ENCODE results near the gene INTS6.

INTS6 gene

DNA sequence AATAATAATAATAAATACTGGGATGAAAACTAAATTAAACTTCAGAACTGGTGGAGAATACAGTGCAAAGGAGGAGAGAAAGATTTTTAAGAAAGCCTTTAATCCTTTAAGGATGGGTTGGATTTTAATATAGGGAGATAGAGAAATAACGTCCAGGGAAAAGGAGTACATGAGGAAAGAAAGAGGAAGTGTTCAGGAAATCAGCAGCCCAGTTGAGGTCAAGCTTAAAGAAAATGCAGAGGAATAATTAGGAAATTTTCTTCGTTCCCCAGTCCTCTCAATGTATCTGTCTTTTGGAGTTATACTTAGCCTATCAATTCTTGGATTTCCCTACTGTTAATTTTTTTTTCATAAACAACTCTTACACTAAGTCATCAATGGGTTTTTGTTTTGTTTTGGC is 47.7 kb downstream of the INTS6 start:
- no peak for ATAC-seq
- Mint-ChIP-seq H3K36me3 (ENCODE audit: low read depth) (peaks cover 39% of the 10 kb centered on the region), H3K4me1 (peaks cover 50% of the 10 kb centered on the region), H3K9me3 (no peaks in the 10 kb centered on the region), H3K27ac (no peak overlapping the region), H3K27me3 (no peaks in the 10 kb centered on the region), H3K4me3 (no peak overlapping the region)
- DNase-seq, result no peak

DNA sequence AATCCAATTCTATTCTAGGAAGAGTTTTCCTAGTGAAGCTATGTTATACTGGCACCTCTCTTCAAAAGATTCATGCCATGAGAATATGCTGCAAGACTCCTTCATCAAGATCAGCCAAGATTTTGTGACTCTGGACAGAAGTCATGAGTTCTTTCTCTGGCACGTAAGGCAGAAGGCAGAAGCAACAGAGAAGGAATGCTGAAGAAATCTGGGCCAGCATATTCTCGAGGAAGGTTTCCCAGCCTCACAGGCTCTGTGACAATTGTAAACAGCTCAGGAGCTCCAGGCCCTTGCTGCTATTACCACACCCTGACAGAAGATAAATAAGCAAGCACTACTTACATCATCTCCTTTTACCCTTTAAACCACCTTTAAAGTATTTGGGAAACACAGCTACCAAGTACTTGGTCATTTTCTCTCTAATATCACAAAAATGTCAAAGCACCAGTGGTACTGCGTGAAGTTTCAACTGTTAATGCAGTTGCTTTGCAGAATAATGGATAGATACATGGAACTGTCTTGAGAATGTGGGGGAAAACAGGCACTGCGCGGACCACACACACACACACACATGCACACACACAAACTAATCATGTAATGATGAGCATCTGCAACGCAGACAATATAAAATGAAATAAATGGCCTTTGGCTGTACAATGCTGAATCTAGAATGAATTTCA is 55.4 kb downstream of the INTS6 start:
- Mint-ChIP-seq H3K4me1 (peaks cover 44% of the 10 kb centered on the region), H3K36me3 (ENCODE audit: low read depth) (peaks cover 38% of the 10 kb centered on the region), H3K4me3 (no peak overlapping the region), H3K9me3 (no peaks in the 10 kb centered on the region), H3K27ac (no peak overlapping the region), H3K27me3 (no peaks in the 10 kb centered on the region)
- no peak for DNase-seq
- ATAC-seq, result no peak

DNA sequence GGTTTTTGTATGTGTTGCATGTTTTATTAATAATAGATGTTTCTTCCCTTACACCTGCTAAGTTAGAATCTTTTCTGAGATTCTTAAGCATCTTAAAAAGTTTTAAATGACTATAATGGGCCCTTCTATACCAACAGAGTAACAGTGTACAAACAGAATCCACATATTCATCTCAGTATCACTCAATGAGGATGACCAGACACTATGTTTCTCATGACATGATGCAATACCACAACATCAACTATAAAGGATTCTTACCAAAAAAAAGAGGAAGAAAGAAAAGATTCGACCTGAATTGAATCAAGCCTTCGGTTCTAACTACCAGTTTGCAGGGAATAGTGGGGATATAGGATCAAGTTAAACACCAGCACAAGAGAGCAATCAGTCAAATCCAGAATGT is 56.5 kb downstream of the INTS6 start:
- Mint-ChIP-seq H3K9me3 (no peaks in the 10 kb centered on the region), H3K4me3 (no peak overlapping the region), H3K27ac (peak overlapping the region; percentile 50), H3K36me3 (ENCODE audit: low read depth) (peaks cover 37% of the 10 kb centered on the region), H3K4me1 (peaks cover 42% of the 10 kb centered on the region), H3K27me3 (no peaks in the 10 kb centered on the region)
- DNase-seq (no peak), ATAC-seq (peak; percentile 65)

DNA sequence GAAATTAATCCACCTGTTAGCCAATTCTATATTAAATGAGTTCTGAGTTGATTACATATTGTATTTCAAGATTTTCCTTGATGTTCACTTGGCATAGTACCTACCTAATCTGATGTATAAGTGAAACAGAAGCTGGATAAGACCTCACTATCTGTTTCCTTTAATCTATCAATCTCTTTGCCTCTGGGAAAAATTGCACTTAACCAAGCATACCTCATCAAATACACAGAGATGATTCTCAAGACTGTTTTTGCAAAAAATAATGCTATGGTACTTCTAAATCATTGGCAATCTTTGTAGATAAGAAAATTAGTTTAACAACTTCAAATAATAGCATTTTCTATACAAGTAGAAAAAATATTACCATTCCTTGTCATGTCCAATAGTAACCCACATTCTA is 58.1 kb downstream of the INTS6 start:
- no peaks in the 10 kb centered on the region for H3K27me3 Mint-ChIP-seq
- ATAC-seq, result no peak
- no peaks in the 10 kb centered on the region for H3K9me3 Mint-ChIP-seq
- peaks cover 29% of the 10 kb centered on the region for H3K36me3 Mint-ChIP-seq (ENCODE audit: low read depth)
- peaks cover 36% of the 10 kb centered on the region for H3K4me1 Mint-ChIP-seq
- no peak overlapping the region for H3K27ac Mint-ChIP-seq
- DNase-seq, result no peak
- no peak overlapping the region for H3K4me3 Mint-ChIP-seq

DNA sequence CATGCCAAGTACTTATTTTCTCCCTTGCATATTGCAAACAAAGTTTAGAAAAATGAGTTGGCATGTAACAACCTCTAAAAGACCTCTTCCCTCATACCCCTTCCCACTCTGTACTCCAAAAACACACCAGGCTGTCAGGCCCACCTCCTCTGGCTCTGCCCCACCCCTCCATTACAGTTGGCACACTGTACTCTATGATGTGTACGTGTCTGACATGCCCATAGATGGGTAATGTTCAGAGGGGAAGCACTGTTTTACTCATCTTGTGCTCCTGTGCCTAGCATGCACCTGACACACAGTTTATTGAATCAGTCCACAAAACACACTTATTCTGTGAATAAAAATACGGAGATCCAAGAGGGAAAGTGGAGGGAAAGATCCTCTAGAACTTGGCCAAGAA is 67.7 kb downstream of the INTS6 start:
- Mint-ChIP-seq H3K27me3 (no peaks in the 10 kb centered on the region), H3K27ac (no peak overlapping the region), H3K4me1 (no peaks in the 10 kb centered on the region), H3K36me3 (ENCODE audit: low read depth) (peaks cover 27% of the 10 kb centered on the region), H3K9me3 (no peaks in the 10 kb centered on the region), H3K4me3 (no peak overlapping the region)
- DNase-seq (no peak), ATAC-seq (no peak)

DNA sequence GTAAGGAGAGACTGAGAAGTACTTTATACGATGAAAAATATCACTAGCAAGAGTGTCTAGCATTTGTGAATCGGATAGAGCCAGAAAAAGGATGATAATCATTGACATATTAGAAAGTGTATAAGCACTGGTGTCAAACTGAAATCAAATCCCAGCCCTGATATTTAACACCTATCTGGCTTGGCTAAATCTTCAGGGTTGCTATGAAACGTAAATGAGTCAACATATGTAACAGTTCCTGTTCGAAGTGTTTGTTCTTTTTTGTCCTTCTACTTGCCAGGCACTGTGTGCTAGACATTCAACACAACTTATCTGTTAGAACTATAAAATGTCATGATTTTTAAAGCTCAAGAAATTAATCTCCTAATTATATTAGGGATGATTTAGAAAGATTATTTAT is 72.6 kb downstream of the INTS6 start:
- no peak for ATAC-seq
- no peaks in the 10 kb centered on the region for H3K27me3 Mint-ChIP-seq
- H3K36me3 Mint-ChIP-seq (ENCODE audit: low read depth), result peaks cover 45% of the 10 kb centered on the region
- H3K9me3 Mint-ChIP-seq, result no peaks in the 10 kb centered on the region
- H3K4me3 Mint-ChIP-seq, result no peak overlapping the region
- H3K27ac Mint-ChIP-seq, result no peak overlapping the region
- H3K4me1 Mint-ChIP-seq, result no peaks in the 10 kb centered on the region
- no peak for DNase-seq

DNA sequence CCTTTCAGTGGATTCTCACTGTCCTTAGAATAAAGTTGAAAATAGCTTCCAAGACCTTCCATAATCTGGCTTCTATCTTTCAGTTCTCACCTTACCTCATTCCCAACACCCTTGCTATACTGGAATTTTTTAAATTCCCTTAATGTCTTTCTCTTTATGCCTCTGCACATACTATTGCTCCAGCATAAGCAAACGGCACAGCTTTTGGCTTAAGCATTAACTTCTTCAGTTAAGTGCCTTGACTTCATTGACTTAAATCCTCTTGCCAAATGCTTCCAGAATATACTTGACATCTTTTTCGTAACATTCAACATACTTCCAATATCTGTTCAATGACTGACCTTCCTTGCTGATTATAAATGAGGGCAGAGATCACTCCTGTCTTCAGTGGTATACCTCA is 79.4 kb downstream of the INTS6 start:
- Mint-ChIP-seq H3K4me3 (no peak overlapping the region), H3K9me3 (no peaks in the 10 kb centered on the region), H3K4me1 (no peaks in the 10 kb centered on the region), H3K27ac (no peak overlapping the region), H3K36me3 (ENCODE audit: low read depth) (peaks cover 43% of the 10 kb centered on the region), H3K27me3 (no peaks in the 10 kb centered on the region)
- ATAC-seq (no peak), DNase-seq (no peak)

DNA sequence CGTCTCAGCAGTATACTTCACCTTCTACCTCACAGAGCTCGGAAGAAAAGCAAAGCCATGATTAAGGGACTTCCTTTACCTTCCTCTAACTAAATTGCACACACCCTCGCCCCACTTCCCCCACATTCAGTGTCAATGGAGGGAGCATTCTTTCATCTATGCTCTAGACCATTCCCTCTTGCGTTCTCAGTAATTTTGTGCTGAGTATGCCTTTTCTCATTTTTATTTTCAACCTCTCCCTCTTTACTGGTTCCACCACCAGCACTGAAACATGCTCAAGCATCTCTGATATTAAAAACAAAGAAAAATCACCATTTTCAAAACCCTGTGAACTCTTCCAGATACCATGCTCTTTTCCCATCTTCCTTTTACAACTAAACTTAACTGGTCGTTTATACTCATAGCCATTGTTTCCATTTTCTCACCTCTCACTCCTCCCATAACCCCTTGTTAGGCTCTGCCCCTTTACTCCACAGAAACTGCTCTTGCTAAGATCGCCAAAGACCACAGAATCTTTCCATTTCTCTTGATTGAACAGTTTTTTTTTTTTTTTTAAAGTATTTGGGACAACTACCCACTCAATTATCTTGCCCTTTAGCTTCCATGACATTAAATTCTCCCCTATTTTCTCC is 81.0 kb downstream of the INTS6 start:
- Mint-ChIP-seq H3K36me3 (ENCODE audit: low read depth) (peaks cover 38% of the 10 kb centered on the region), H3K4me1 (no peaks in the 10 kb centered on the region), H3K27me3 (no peaks in the 10 kb centered on the region), H3K9me3 (no peaks in the 10 kb centered on the region), H3K27ac (no peak overlapping the region), H3K4me3 (no peak overlapping the region)
- peak; percentile 78 for ATAC-seq
- no peak for DNase-seq

DNA sequence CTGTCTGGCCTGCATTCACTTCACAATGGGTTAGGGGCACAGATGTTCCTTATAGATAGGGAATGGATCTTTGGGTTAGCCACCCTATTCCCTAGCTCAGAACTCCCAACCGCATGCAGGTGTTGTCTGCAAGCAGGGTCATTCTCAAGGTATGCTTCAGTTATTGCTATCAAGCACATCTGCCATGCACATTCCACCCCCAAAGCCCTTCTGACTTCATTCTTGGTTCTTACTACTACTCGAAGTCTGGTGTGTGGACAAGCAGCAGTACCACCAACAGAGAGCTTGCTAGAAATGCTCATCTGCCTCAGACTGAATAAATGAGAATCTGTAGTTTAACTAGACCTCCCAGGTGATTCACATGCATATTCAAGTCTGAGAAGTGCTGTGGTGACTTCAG is 82.0 kb downstream of the INTS6 start:
- H3K9me3 Mint-ChIP-seq, result no peaks in the 10 kb centered on the region
- no peak for DNase-seq
- H3K36me3 Mint-ChIP-seq (ENCODE audit: low read depth), result peaks cover 35% of the 10 kb centered on the region
- H3K4me3 Mint-ChIP-seq, result no peak overlapping the region
- no peak for ATAC-seq
- no peaks in the 10 kb centered on the region for H3K27me3 Mint-ChIP-seq
- H3K27ac Mint-ChIP-seq, result peak overlapping the region; percentile 0
- H3K4me1 Mint-ChIP-seq, result no peaks in the 10 kb centered on the region

DNA sequence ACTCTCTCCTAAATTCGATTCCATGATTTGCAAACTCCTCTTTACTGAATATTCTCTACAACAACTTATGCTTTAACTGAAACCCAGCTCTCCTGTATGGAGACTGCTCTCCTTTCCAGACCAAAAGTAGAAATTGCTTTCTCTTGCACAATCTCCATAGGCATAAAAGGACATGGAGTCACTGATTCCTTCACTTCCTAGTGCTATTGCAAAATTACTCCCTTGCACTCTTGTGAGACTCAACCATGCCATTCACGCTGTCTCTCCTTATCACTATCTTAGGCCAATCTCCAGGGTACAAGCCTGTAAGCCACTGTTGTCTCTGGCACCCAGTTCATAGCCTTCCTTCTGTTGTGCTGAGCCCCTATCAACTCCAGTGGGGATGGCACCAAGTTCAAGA is 82.7 kb downstream of the INTS6 start:
- no peaks in the 10 kb centered on the region for H3K4me1 Mint-ChIP-seq
- H3K9me3 Mint-ChIP-seq, result no peaks in the 10 kb centered on the region
- DNase-seq, result no peak
- no peak for ATAC-seq
- no peaks in the 10 kb centered on the region for H3K27me3 Mint-ChIP-seq
- peak overlapping the region; percentile 0 for H3K27ac Mint-ChIP-seq
- H3K36me3 Mint-ChIP-seq (ENCODE audit: low read depth), result peaks cover 37% of the 10 kb centered on the region
- no peak overlapping the region for H3K4me3 Mint-ChIP-seq

DNA sequence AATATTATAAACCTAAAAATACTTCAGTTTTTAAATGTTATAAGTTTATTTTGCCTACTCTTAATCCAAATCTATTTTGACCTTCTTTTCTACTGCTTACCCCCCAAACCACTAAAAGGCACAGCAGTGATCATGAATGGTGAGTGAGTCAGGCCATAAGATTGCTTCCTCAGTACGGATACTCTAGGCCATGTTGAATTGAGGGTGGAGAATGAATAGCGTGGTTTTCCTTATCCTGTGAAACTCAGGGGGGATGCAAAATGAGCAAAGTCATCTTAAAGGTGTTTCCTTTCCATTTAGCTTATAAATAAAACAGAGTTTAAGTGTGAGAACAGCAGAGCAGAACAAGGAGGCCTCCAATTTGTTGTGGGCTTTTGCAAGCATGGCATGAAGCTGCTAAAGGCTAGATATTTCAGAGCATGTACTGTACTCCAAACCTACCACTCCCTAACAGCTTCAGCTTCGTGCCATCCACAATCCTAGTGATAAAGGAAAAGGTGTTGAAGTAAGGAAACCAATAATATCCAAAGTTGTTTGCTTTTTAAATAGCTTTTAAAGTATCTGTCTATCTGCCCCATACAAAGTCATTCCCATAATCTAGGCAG is 88.3 kb downstream of the INTS6 start:
- peak; percentile 80 for ATAC-seq
- H3K9me3 Mint-ChIP-seq, result no peaks in the 10 kb centered on the region
- H3K4me3 Mint-ChIP-seq, result no peak overlapping the region
- no peak for DNase-seq
- peaks cover 47% of the 10 kb centered on the region for H3K36me3 Mint-ChIP-seq (ENCODE audit: low read depth)
- H3K4me1 Mint-ChIP-seq, result peaks cover 22% of the 10 kb centered on the region
- peak overlapping the region; percentile 40 for H3K27ac Mint-ChIP-seq
- H3K27me3 Mint-ChIP-seq, result no peaks in the 10 kb centered on the region

DNA sequence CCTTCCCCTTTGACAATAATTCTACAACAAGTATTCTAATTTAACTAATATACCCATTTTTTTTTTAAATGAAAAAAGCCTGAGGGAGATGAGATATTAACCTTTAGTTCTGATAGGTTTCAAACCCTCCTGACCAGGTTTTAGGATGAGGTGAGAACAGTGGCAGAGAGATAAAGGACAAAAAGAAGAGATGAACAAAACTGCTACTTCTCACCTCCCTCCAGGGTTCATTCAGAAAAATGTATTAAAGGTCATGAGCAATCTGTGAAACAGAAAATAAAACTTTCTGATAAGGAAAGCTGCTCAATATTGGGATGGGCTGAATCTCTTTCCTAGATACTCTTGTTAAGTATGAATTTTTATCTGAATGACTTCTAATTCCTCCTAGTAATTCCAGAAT is 89.2 kb downstream of the INTS6 start:
- ATAC-seq (peak; percentile 51), DNase-seq (no peak)
- Mint-ChIP-seq H3K27ac (peak overlapping the region; percentile 41), H3K4me3 (no peak overlapping the region), H3K4me1 (peaks cover 22% of the 10 kb centered on the region), H3K9me3 (no peaks in the 10 kb centered on the region), H3K27me3 (no peaks in the 10 kb centered on the region), H3K36me3 (ENCODE audit: low read depth) (peaks cover 42% of the 10 kb centered on the region)

DNA sequence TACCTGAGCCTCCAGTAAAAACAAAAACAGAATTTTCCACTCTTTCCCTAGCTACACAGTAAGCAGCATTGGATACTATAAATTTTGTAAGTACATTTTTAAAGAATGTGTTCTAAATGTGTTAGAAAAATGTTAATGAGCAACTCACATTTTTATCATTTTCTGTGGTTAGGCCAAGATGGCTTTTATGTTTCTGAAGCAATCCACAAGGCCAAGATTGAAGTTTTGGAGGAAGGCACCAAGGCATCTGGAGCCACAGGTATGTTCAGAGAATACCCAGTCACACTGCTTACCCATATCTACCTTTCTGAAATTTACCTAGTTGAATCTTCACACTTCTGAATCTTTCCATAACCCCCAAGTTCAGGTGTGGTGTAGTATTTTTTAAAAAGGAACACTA is 91.7 kb downstream of the INTS6 start:
- Mint-ChIP-seq H3K27me3 (no peaks in the 10 kb centered on the region), H3K27ac (no peak overlapping the region)

DNA sequence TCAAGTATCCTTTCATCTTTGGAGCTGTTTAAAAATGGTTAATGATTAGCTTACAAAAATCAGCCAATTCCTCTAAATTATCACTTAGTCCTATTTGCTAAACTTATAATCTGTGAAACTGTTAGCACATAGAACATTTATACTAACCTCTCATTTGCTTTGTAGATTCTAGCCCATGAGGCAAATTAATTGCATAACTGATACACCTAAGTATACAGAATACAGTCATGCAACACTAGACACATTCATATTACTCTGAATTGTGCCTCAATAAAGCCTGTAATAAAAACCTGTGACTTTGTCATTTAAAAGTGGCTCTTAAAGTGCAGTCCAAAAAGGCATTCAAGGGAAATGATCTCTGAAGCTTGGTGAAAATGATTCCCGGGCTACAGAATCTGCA is 92.3 kb downstream of the INTS6 start:
- Mint-ChIP-seq H3K9me3 (no peaks in the 10 kb centered on the region), H3K4me3 (no peak overlapping the region), H3K27ac (no peak overlapping the region), H3K36me3 (ENCODE audit: low read depth) (peaks cover 31% of the 10 kb centered on the region), H3K4me1 (peaks cover 22% of the 10 kb centered on the region), H3K27me3 (no peaks in the 10 kb centered on the region)
- ATAC-seq, result no peak
- DNase-seq, result no peak

More for the DNA sequence above, 91.7 kb downstream of the INTS6 start:
- no peak for DNase-seq
- Mint-ChIP-seq H3K4me3 (no peak overlapping the region), H3K9me3 (no peaks in the 10 kb centered on the region), H3K36me3 (ENCODE audit: low read depth) (peaks cover 32% of the 10 kb centered on the region), H3K4me1 (peaks cover 22% of the 10 kb centered on the region)
- ATAC-seq, result no peak

DNA sequence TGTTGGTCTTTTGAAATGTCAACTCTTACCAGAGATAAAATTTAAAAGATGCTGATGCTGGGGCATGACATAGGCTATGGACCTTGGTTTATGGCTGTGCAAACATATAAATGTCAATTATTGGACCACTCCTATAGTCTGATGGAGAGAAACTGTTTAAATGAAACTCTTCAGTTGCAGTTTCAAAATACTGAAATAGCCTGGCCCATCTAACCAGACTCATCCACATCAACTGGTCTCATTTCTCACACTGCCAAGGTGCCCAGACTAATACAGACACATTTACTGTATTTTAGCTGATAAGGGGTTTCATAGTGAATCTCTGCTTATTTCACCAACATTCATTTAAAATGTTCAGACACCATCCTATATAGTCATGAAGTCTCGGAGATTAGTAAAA is 93.5 kb downstream of the INTS6 start:
- no peaks in the 10 kb centered on the region for H3K9me3 Mint-ChIP-seq
- H3K27me3 Mint-ChIP-seq, result no peaks in the 10 kb centered on the region
- no peak overlapping the region for H3K4me3 Mint-ChIP-seq
- no peak overlapping the region for H3K27ac Mint-ChIP-seq
- no peak for ATAC-seq
- no peak for DNase-seq
- H3K36me3 Mint-ChIP-seq (ENCODE audit: low read depth), result peaks cover 21% of the 10 kb centered on the region
- peaks cover 16% of the 10 kb centered on the region for H3K4me1 Mint-ChIP-seq
